C4-2B (cell line): ENCODE data around the gene PAK4.
A peak's percentile ranks its signal among the peaks of the same experiment; 100 is the strongest.

Experiments used
- H3K27ac ChIP-seq: fragments of 450-650 bp; 2 replicates; pipeline ENCODE4 v1.5.1; 2017
- CTCF ChIP-seq: fragments of 450-650 bp; conservative IDR thresholded peaks from 2 replicates; pipeline ENCODE4 v1.5.1; 2017; ENCODE audit warnings: mild to moderate bottlenecking
- ZFX ChIP-seq: fragments of 450-650 bp; IDR thresholded peaks from 2 replicates; pipeline ENCODE4 v1.6.1; 2017

The PAK4 gene

GRCh38 chr19:39142630-39143029 lies 17.0 kb downstream of the PAK4 start:
- no peak overlapping the region for H3K27ac ChIP-seq
- TF ChIP-seq ZFX (no peak), CTCF (no peak)

GRCh38 chr19:39143757-39144289 lies 18.2 kb downstream of the PAK4 start:
- peak overlapping the region; percentile 57 for H3K27ac ChIP-seq

GRCh38 chr19:39144290-39145071 lies 18.9 kb downstream of the PAK4 start:
- peak overlapping the region; percentile 57 for H3K27ac ChIP-seq
- TF ChIP-seq ZFX (no peak), CTCF (no peak)

- H3K27ac ChIP-seq = peak overlapping the region; percentile 57
- TF ChIP-seq CTCF = no peak
- no peak for TF ChIP-seq ZFX
Measured at GRCh38 chr19:39145180-39145953, 19.8 kb downstream of the PAK4 start.

GRCh38 chr19:39146091-39146490 lies 20.5 kb downstream of the PAK4 start:
- TF ChIP-seq CTCF (no peak), ZFX (no peak)
- H3K27ac ChIP-seq = no peak overlapping the region; the same call in 1 of the 2 replicates

GRCh38 chr19:39146686-39147450 lies 21.3 kb downstream of the PAK4 start:
- TF ChIP-seq ZFX (no peak), CTCF (no peak)
- no peak overlapping the region for H3K27ac ChIP-seq

GRCh38 chr19:39147480-39147879 lies 21.9 kb downstream of the PAK4 start:
- TF ChIP-seq CTCF (no peak), ZFX (no peak)
- H3K27ac ChIP-seq = no peak overlapping the region
